Upper lobe of left lung (tissue), 6 donors: ENCODE measurements around the gene KRTAP10-11. TPM values are rescaled to one million over a fixed set of nuclear protein-coding genes. Genes with fewer than 3 reads are reported as not detected.
A peak's percentile ranks its signal among the peaks of the same experiment; 100 is the strongest.

Experiments
- ATAC-seq, 2 donors: fragments of 200-7000 bp; cut with Tn5 transposase; one replicate each; pipeline ENCODE4 v1.9.1; 2022; ENCODE audit warnings: mild to moderate bottlenecking in 2 of 2, moderate library complexity in 2 of 2; ENCODE audit not compliant: low FRiP score in 2 of 2
- DNase-seq, 2 donors: peaks; one replicate each; pipeline ENCODE4 v3.0.0-alpha.2; 2019 to 2020
- H3K27ac ChIP-seq, 4 donors: fragments of 200-600 bp; sonication (generic); one replicate each; pipeline ENCODE4 v1.5.1; 2016 to 2019
- H3K27me3 ChIP-seq, 4 donors: fragments of 200-600 bp; sonication (generic); one replicate each; pipeline ENCODE4 v1.5.1; 2017 to 2019
- H3K36me3 ChIP-seq, 4 donors: fragments of 200-600 bp; sonication (generic); one replicate each; pipeline ENCODE4 v1.5.1; 2016 to 2019
- H3K4me1 ChIP-seq, 4 donors: fragments of 200-600 bp; sonication (generic); one replicate each; pipeline ENCODE4 v1.5.1; 2018 to 2019
- H3K4me3 ChIP-seq, 4 donors: fragments of 200-600 bp; sonication (generic); one replicate each; pipeline ENCODE4 v1.5.1; 2017 to 2019; ENCODE audit warnings: mild to moderate bottlenecking in 2 of 4, moderate library complexity in 1 of 4
- H3K9me3 ChIP-seq, 4 donors: fragments of 200-600 bp; sonication (generic); one replicate each; pipeline ENCODE4 v1.5.1; 2018 to 2019
- EP300 ChIP-seq, 4 donors: sonication (generic); formaldehyde crosslinking; IDR thresholded peaks; one replicate each; pipeline ENCODE4 v1.5.1; 2017; ENCODE audit warnings: antibody characterized with exemption in 4 of 4, control low read depth in 2 of 4
- POLR2A ChIP-seq, 4 donors: fragments of 450-650 bp; IDR thresholded peaks; one replicate each; pipeline ENCODE4 v1.5.1; 2016 to 2017; ENCODE audit warnings: antibody characterized with exemption in 4 of 4, mild to moderate bottlenecking in 2 of 4
- POLR2AphosphoS5 ChIP-seq, 2 donors: sonication (generic); formaldehyde crosslinking; IDR thresholded peaks; one replicate each; pipeline ENCODE4 v1.5.1; 2017; ENCODE audit warnings: antibody characterized with exemption in 2 of 2
- WGBS, 2 donors: methylation state at CpG; one replicate each; pipeline ENCODE4 v1.1.5; 2017 to 2018; 5-methylcytosine and 5-hydroxymethylcytosine counted together
- total RNA-seq, 6 donors: library from RNA; depleted of rRNA in 4 of 6; stranded (reverse); fragments of >200 nt in 4 of 6; gene quantifications; one replicate each; pipeline versions ENCODE4 v1.1.0 to v1.2.1, GENCODE V29; 2016 to 2021
- TF ChIP-seq, protein P1 (sequence below), 6 experiments: fragments of 450-650 bp in 4 of 6; fragments of 200-600 bp in 2 of 6; sonication (generic) in 2 of 6; IDR thresholded peaks; one replicate each; pipeline ENCODE4 v1.5.1; 2016 to 2019; ENCODE audit warnings: antibody characterized with exemption in 6 of 6
- donor health status: DM: no; HTN: no; CAD: no; lungs with moderate emphysema.
- donor health status: DM: no; HTN: yes; CAD: no; lungs with severe emphysema.

Gene KRTAP10-11
- total RNA-seq, 6 donors from 2014 or later: not detected

DNA sequence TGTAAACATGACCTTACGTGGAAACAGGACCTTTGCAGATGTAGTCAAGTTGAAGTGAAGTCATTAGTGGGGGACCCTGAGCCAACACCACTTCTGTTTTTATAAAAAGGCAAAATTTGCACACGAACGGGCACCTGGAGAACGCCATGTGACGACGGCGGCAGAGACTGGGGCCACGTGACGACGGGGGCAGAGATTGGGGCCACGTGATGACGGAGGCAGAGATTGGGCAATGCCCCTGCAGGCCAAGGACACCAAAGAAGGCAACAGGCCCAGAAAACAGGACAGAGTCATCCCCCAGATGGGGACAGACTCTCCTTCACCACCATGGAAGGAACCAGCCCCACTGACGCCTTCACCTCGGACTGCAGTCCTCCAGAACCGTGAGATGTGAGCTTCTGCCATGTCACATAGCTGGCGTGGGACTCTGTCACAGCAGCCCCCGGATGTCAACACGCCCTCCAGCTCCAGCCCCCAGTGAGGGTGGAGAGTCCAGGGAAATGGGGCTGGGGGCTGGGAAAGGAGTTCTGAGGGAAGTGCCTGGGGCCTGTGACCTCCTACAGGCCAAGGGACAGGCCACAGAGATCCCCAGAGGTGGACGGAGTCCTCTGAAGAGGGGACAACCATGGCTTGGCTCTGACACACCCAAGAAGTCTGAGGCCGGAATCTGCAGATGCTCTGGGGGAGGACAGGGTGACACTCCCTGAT is 4.2 kb downstream of the KRTAP10-11 start:
- TF ChIP-seq EP300 (IDR thresholded peaks at IDR 0.05): no peak
- H3K9me3 ChIP-seq: peaks cover 0 to 1% (median under 1%) of the 10 kb centered on the region in 4 donors
- no peak overlapping the region for H3K27ac ChIP-seq
- ATAC-seq: no peak
- H3K27me3 ChIP-seq: no peaks in the 10 kb centered on the region
- H3K4me3 ChIP-seq: no peak overlapping the region
- H3K4me1 ChIP-seq: no peaks in the 10 kb centered on the region
- H3K36me3 ChIP-seq: no peaks in the 10 kb centered on the region
- whole genome bisulfite sequencing, 2 donors: 90 to 92% methylated on average over 17 to 20 of the region's 20 CpGs
- DNase-seq: peak in 1 of 2 donors; percentile 34

DNA sequence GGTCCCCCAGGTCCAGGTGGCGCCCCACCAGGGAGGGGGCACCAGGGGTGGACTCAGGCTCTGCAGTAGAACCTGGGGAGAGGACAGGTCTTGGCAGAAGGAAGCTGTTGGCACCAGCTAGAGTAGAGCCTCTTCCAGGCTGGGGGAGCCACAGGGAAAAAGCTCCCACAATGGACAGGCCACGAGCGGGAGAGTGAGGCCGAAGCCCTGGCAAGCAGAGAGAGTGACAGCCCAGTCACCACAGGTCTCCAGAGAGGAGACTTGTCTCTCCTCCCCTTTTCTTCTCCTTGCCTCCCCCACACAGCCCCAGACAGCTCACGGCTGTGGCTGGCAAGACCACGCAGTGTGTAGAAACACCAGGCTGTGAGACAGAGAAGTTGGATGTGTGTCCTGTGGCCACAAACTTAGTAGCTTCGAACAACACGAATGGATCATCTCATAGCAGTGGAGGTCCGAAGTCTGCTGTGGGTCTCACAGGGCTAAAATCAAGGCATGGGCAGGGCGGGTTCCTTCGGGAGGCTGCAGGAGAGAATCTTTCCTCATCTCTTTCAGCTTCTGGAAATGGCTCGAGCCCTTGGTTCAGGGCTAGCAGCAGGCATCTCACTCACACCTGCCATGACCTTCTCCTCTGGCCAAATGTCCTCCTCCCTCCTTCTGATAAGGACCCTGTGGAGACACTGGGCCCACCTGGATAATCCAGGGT is 4.9 kb downstream of the KRTAP10-11 start:
- WGBS, 2 donors: 88 to 92% methylated on average over 12 of the region's 12 CpGs
- Histone ChIP-seq H3K36me3 (no peaks in the 10 kb centered on the region), H3K9me3 (peaks cover 0 to 2% (median 0%) of the 10 kb centered on the region in 4 donors), H3K4me3 (no peak overlapping the region), H3K27me3 (no peaks in the 10 kb centered on the region), H3K4me1 (no peaks in the 10 kb centered on the region), H3K27ac (no peak overlapping the region)
- ATAC-seq (peak in 1 of 2 donors; percentile 3), DNase-seq (no peak)
- TF ChIP-seq, protein P1, sequence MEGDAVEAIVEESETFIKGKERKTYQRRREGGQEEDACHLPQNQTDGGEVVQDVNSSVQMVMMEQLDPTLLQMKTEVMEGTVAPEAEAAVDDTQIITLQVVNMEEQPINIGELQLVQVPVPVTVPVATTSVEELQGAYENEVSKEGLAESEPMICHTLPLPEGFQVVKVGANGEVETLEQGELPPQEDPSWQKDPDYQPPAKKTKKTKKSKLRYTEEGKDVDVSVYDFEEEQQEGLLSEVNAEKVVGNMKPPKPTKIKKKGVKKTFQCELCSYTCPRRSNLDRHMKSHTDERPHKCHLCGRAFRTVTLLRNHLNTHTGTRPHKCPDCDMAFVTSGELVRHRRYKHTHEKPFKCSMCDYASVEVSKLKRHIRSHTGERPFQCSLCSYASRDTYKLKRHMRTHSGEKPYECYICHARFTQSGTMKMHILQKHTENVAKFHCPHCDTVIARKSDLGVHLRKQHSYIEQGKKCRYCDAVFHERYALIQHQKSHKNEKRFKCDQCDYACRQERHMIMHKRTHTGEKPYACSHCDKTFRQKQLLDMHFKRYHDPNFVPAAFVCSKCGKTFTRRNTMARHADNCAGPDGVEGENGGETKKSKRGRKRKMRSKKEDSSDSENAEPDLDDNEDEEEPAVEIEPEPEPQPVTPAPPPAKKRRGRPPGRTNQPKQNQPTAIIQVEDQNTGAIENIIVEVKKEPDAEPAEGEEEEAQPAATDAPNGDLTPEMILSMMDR (IDR thresholded peaks at IDR 0.05): no peak
- TF ChIP-seq EP300 (IDR thresholded peaks at IDR 0.05) (no peak), POLR2AphosphoS5 (IDR thresholded peaks at IDR 0.05) (no peak), POLR2A (IDR thresholded peaks at IDR 0.05) (no peak)

DNA sequence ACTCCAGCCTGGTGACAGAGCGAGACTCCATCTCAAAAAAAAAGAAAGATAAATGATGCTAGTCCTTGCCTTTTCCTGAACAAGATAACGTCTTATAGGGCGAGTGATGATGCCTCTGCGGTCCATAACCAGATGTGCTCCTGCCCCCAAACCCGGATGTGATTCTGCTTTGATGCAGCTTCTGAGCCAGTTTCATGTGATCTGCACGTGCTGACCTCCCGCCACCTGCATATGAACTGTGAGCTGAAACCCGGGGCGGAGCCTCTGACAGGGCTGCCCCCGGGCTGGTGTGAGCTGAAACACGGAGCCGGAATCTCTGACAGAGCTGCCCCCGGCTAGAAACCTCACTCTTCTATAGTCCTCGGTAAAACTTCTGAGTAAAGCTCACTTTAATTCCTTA is 6.9 kb downstream of the KRTAP10-11 start:
- H3K36me3 ChIP-seq: no peaks in the 10 kb centered on the region
- peaks cover 0 to 5% (median 0%) of the 10 kb centered on the region in 4 donors for H3K27me3 ChIP-seq
- TF ChIP-seq EP300 (IDR thresholded peaks at IDR 0.05) (no peak), POLR2A (IDR thresholded peaks at IDR 0.05) (no peak), POLR2AphosphoS5 (IDR thresholded peaks at IDR 0.05) (no peak)
- TF ChIP-seq, protein P1 (IDR thresholded peaks at IDR 0.05): no peak
- ATAC-seq: no peak
- no peaks in the 10 kb centered on the region for H3K4me1 ChIP-seq
- peak in 1 of 2 donors; percentile 28 for DNase-seq
- H3K9me3 ChIP-seq: peaks cover 0 to 6% (median 0%) of the 10 kb centered on the region in 4 donors
- H3K4me3 ChIP-seq: no peak overlapping the region
- WGBS, 2 donors: 58 to 61% methylated on average over 13 to 14 of the region's 14 CpGs
- H3K27ac ChIP-seq: no peak overlapping the region

DNA sequence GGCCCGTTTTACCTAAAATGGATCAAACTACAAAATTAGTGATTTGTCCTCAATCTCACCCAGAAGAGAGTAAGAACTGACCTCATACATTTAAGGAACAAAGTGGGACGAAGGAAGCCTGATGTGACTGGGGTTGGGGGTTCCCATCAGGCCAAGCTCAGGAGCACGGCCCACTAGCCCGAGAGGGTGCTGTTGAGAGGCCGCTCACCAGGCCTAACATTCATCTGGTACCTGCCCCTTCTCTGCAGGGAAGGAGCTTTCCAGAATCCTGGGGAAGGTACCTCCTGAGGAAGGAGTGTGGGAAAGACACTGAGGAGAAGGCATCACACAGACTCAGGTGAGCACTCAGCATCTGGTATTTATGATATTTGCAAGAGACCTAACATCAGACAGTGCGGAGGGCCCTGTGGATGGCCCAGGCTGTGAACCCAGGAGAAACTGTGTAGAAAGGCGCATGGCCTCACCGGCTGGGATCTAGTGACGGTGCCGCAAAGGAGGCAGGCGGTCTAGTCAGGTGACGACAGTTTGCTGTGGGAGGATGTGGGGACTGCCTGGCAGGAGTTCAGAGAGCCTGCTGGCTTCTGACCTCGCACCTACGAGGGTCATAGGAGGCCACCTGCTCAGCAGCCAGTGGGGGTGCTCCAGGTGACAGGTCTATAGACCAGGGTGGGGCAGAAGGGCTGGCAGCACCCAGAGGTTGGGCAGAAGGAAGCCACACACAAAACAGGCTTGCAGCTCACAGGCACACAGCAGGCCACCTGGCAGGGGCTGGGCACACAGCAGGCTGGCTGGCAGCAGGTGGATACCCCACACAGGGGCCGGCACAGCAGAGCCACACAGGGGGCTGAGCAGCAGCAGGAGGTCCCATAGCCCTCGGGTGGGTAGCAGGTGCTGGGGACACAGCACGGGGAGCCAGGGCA is 7.7 kb downstream of the KRTAP10-11 start:
- no peak for ATAC-seq
- no peak overlapping the region for H3K27ac ChIP-seq
- H3K4me1 ChIP-seq: no peaks in the 10 kb centered on the region
- peak in 1 of 2 donors; percentile 64 for DNase-seq
- peaks cover 0 to 5% (median 0%) of the 10 kb centered on the region in 4 donors for H3K27me3 ChIP-seq
- no peak for TF ChIP-seq POLR2A (IDR thresholded peaks at IDR 0.05)
- TF ChIP-seq, protein P1 (IDR thresholded peaks at IDR 0.05): no peak
- H3K9me3 ChIP-seq: peaks cover 0 to 6% (median 0%) of the 10 kb centered on the region in 4 donors
- no peaks in the 10 kb centered on the region for H3K36me3 ChIP-seq
- WGBS, 2 donors: 80 to 84% methylated on average over 13 to 17 of the region's 17 CpGs
- H3K4me3 ChIP-seq: no peak overlapping the region
